SW480 (cell line): ENCODE results near the gene RNF148.

Source experiments
- DNase-seq: peaks from one replicate; pipeline ENCODE4 v3.0.0-alpha.2; 2016; ENCODE audit warnings: low spot score

Gene RNF148, protein sequence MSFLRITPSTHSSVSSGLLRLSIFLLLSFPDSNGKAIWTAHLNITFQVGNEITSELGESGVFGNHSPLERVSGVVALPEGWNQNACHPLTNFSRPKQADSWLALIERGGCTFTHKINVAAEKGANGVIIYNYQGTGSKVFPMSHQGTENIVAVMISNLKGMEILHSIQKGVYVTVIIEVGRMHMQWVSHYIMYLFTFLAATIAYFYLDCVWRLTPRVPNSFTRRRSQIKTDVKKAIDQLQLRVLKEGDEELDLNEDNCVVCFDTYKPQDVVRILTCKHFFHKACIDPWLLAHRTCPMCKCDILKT

DNA sequence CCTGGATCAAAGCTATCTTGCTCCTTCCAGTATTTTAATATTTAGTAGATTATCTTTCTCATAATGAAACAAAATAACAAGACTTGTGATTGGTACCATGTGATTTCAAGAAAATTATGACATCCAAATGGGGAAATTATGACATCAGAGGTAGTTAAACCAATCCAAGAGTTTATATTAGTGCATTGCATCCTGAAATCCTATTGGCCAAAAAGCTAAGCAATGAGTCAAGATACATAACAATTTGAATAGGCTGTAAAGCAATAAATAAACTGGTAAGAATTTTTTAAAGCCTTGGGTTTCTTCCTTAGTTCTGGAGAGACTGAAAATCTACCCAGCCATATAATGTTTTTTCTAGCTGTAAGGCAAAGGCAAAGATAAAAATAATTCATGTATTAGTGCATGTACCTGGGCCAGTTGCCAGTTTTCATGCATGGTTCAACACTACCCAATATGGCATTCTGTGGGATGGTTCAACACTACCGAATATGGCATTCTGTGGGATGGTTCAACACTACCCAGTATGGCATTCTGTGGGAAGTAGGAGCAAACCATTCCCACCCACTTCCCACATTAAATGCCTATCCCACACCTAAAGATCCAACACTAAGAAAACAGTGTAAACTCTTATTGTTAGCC lies at the start of gene RNF148:
RNF148 (minus strand) TSS at position 51 of the 639 bp plus-strand sequence. CDS start 172 bp downstream, outside the sequence.
- DNase-seq, result no peak

DNA sequence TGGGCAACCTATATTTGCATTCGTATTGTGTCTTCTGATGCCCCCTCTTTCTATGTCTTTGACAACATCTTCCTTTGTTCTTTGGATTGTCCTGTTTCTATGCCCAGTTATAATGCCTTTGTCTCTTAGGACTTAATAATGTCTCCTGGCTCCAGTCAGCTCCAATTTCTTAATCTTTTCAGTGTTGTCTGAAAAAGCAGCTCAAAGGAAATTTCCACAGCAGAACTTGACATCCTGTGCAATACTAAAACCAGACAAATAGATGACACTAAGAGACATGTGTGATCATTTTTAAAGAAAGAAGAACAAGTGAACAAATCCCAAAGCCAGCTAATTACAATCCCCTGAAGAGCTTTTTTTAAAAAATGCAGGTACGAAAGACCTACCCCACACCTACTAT lies 47.7 kb upstream of the RNF148 start:
- no peak for DNase-seq

DNA sequence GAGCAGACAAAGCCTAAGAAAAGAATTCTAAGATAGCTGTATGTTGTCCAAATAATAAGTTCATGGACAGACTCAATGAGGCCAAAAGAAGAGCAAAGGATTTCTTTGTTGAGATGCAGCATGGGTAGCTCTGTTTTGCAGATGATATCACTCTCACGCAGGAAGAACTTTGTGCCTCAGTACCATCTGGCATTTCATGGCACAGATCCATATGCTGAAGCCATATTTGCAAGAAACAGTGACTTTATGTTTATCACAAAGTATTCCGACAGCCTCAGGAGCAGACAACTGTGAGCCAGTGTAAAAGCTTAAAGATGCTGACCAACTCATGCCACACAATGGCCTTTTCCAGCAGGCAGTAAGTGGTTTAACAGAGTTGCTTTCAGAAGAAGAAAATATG lies 45.5 kb upstream of the RNF148 start:
- DNase-seq, result no peak

DNA sequence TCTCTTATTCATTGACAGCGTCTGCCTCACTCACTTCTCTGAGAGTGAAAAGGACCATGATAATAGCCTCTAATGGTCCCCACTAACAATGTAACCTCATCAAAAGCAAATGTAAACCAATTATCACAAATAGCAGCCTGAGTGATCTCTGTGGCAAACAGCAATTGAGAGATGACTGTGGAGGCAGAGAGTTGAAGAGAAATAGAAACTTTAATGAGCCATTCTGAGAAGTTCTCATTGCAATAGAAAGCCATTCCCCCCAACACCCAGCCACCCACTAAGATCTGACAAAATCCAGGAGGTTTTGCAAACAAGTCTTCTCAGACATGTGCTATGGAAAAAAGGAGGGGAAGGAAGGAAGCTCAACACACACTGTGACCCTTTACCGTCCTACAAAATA lies 44.2 kb upstream of the RNF148 start:
- DNase-seq, result no peak

DNA sequence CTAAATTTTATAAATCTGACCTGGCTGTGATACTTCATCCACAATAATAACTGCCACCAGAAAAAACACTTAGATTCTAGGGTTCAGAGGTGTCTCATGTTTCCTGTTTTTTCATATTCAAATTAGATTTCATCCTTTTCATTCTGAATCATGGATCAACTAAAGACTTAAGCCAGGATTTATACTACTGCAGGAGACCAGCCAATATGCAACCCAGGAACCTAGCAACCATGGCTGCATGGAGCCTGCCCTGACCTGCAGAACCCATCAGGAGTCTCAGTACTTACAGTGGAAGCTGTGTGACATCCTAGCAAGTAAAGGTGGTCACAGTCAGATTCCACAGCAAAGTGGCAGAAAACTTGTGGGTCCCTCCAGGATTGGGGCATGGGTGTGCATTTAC lies 40.5 kb upstream of the RNF148 start:
- DNase-seq, result no peak

DNA sequence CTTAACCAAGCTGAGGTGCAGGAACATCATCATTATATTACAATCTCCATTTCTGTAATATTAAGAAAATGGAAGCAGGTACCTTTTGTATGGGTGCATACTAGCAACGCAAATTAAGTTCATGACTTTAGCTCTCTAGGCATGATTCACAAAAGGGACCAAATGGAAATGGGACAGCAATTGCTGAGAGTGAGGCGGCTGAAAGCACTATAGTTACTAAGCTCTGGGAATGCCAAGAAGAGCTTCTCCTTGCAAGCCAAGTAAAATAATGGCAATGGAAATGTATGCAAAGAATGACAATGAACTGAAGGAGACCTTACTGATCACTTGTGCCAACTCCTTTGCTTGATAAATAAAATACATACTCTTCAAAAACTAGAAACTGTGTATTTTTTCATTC lies 36.2 kb upstream of the RNF148 start:
- DNase-seq, result no peak

DNA sequence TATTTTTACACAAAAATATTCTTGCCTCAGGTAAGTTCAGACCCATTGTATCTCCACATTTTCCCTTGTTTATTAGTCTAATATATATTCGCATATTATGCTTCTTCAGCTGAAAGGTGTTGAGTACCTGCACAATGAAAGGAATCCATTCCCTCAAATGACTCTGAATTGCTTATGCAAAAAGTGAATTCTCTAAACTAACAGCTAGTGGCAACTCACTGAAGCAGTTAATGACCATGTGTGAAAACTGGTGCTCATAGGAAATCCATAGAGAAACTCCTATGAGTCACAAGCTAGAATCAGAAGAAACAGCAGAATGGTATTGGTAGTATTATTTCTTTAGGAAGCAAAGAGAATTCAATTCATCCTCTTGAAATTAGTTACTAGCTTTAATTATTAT lies 33.5 kb upstream of the RNF148 start:
- no peak for DNase-seq

DNA sequence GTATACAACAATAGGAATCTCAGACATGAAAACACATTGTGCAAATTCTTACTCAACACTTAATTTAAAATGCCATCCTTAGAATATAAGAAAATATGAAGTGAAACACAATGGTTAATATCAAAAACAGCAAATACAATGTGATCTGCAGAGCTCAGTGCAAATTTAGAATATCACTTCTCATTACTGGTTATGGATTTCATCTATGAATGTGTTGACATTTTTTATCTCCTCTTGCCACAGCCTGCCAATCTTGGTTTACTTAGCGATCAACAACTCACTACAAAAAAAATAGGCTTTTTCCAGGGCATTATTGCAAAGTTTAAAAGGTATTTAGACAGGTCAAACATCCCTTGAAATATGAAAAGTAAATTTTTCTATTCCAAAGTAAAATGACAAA lies 25.0 kb upstream of the RNF148 start:
- no peak for DNase-seq

DNA sequence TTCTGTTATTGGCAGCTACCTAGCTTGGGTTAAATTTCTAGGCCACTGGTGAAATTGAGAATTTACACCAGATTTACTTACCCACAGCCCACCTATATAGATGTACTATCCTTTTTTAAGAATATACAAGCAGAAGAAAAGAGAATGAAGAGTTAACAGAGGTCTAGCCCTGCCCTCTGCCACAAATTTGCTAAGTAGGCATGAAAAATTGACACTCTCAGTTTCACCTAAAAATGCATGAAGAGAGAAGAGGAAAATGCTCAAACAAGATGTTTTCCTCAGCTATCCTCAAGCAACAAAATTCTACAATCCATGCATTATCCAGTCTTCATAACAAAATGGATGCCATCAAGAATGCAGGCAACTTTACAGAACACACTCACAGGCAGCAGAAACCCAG lies 24.6 kb upstream of the RNF148 start:
- DNase-seq, result no peak

DNA sequence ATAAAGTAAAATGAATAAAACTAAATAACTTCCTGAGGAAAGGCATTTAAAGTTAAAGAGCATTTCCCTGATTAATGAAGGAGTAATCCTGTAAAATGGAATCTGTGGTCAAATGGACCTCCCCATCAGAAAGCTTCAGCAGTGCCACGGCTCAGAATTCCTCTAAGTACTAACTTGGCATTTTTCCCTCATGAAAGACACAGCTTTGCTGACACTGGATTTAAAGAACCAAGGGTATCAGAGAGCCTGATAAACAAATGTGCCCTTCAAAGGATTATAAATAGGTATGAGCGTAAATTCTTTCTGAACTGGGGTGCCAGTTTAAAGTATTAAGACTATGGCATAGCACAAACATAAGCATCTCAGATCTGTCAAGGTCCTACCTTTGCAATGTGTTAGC lies 24.2 kb upstream of the RNF148 start:
- no peak for DNase-seq

DNA sequence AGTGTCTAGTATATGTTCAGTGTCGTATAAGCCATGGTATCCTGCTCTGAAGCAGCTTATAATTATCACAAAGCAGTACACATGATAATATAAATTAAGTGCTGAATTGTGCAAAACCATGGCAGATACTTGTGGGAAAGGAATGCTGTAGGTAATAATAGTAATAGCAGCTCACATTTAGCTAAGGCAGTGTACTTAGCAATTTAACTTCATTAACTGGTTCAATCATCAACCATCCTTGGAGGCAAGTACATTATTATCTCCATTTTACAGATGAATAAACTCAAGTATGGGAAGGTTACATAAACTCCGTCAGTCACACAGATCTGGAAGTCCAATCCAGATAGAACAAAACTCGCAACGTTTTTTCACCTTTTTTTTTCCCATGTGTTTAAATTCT lies 21.6 kb upstream of the RNF148 start:
- no peak for DNase-seq

DNA sequence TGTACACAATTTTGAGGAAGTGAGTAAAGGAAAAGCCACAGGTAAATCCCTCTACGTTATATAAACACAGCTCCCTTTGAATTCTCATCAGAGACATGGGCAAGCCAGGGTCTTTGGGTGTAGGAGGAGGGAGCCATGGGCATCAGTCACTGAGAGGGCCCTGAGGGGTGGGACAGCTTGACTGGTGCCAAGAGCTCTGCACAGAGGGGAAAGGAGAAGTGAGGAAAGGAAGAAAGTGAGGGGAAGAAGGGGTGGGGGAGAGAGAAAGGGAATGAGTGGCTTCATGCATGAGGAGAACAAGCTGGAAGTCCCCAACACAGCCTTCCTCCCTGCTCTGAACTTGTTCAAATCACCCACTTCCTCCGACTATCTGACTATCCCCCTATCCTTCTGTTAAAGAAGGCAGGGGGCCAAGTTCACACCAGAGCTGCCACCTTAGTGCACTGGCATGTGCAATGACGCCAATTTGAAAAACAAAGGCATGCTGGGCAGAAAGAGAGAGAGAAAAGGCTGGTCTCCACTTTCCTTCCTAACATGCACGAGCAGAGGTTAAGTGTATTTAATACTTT lies 16.4 kb upstream of the RNF148 start:
- DNase-seq, result no peak

DNA sequence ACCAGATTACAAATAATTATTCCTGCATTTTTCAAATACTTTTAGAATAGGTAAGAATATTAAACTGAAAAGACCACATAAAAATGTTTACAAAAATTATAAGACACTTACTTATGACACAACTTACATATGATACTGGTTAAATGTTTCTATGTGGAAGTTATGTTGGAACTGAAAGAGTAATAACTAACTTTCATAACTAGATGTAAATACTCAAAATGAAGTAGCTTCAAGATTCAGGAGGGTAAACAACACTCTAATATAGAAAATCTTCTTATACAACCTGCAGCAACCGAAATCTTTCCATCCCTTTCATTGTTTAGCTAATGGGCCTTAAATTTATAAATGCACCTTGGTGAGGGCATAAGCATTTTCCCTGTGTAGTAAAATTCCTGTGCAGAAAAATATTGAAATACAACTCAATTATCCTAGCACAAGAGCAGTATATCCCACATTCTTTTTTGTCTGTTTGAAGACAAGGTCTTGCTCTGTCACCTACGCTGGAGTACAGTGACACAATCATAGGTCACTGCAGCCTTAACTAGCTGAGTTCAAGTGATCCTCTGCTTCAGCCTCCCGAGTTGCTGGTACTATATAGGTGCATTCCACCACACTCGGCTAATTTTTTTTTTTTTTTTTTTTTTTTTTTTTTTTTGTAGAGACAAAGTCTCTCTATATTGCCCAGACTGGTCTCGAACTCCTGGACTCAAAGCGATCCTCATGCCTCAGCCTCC lies 14.8 kb upstream of the RNF148 start:
- no peak for DNase-seq

DNA sequence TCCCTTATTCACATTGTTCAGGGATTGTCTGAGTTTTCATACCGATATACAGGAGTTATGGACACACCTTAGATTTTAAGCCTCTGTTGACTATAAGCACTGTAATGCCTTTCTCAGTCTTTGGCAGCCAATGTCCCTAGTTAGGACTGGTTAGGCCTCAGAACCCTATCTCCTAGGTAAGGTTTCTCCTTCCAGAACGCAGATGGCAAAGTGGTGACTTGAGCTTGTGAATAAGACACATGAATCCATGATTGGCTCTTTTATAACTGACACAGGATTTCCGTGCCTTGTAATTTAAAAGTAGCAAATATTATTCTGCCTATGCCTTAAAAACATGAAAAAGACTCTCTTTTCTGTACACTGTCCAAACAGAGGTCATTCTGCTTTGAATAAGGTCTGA lies 12.5 kb upstream of the RNF148 start:
- no peak for DNase-seq

DNA sequence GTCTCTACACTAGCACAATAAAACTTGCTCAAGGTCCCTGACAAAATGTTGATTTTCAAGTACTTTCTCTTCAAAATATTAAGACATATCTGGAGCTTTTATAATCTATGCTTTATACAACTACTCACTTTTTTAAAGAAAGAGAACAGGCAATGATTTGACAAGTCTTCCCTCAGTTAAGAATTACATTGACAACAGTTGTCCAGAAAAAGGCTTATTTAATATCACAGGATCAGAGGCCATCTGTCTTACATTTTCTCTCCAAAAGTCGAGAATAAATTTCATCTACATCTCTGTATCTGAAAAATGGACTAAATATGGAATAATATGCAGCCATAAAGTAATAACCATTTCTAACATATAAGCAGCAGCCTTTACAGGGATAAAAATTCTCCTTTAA lies 8.2 kb upstream of the RNF148 start:
- DNase-seq, result no peak

DNA sequence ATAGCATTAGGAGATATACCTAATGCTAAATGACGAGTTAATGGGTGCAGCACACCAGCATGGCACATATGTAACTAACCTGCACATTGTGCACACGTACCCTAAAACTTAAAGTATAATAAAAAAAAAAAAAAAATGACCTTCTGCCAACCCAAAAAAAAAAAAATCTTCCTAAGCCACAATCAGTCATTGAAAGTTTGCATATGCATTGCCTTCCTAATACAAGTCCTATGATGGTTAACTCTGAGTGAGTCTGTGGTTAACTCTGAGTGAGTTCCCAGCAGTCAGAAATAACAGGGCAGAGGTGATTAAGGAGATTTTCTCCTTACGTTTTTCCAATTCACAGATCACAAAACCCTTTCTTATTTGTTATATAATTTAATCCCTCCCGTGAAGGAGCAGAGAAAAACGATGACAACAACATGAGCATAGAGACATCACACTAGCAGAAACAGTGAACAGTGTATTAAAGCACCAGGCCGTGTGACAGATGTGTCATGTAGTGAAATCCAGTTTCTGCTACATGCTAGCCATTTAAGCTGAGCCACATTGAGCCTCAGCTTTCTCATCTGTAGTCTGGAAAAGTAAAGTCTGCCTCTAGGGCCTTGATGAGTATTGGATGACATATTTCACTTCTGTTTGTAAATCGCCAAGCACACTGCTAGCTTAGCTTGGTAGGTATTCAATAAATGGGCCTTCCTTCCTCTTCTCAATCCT lies 7.4 kb upstream of the RNF148 start:
- no peak for DNase-seq

DNA sequence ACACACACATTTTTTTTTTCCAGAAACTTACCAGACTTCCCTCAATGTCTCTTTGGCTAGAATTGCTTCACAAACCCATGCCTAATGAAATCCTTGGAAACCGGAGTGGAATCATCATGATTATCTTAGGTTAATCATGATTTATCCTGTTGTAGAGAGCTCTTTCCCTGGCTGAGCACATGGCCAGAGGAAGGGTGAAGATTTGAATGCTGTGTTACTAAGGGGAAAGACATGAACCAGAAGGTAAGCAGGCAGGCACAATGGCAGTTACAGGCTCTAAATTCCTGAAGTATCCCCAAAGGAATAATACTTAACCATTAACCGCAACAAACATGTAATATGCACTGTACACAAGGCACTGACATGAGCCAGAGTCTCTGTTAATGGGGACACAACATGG lies 4.1 kb upstream of the RNF148 start:
- no peak for DNase-seq

DNA sequence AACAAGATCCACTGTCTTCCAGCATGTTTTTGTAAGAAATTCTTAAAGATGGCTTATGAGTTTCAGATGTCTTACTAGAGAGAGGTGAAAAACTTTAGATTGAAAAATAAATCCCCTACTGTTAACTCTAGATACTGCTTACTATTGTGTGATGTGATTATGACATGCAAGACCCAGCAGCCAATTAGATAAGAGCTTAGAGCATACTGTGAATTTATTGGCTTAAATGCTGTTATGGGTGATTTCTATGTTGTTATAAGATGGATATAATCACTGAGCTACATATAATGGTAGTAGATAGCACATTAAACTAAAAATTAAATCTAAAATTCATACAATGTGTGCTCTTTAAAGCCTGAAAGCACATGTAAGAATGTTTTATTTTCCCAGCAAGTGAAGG lies 3.7 kb downstream of the RNF148 start, which contains the start of gene RNF133:
RNF133 (minus strand) TSS at position 101 of the 400 bp plus-strand sequence. CDS start 199 bp downstream, outside the sequence.
- DNase-seq, result no peak

DNA sequence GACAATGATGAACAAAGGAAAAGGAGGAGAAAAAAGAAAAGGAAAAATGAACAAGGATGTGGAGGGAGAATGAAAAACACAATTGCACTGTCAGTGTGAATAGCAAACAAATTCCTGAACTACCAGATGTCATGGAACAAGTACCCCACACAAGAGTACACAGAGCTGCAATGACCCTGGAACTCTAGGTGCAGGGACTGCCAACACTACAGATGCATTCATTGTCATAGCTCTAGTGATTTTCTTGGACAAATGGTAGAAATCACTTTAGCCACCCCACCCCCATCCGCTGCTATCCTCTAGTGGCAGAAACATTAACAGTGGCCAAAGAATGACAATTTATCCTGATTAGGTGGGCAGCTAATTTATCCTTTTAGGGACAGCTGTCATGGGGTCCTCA lies 6.9 kb downstream of the RNF148 start:
- no peak for DNase-seq

DNA sequence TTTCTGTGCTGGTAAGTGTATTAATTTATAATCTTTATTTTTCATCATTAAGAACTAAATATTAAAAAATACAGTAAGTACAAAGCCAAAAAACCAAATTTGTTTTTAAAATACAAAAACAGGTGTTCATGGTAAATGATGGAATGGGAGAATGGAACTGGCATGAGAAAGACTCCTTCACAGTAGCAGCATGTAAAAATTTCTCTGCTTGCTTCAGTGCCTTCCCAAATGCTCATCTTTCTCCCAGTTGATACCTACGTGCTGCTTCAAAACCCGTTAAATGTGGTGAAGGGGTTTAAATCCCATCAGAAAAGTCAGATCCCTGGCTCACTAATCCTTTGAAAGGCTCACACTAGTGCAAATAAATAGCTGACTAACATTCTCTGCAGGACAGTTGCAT lies 8.0 kb downstream of the RNF148 start:
- no peak for DNase-seq

DNA sequence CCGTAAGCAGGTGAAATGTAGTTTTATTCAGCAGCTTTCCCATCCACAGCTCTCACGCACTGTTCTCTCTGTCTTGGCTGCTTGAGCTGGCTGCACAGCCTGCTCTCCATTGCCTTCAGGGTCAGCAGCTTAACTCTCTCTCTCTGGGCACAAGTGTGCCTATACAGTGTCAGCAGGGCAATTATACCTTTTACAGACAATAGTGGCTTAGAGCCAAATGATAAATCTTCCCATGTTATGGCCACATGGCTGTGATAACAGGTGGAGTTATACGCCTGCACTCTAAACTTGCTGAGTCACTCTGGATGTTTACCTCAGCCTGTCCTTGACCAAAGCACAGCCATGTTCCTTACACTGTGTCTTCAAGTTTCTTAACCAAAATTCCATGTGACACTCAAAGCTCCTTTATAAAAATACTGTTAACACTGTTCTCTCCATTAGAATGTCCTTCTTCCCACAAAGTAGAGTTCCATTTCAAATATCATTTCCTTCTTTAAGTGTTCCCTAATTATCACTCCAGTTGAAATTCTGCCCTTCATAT lies 9.9 kb downstream of the RNF148 start:
- no peak for DNase-seq
